ENCODE results near the gene ADAM23. TPM values are rescaled to one million over a fixed set of nuclear protein-coding genes. Genes with fewer than 3 reads are reported as not detected.

Gene ADAM23
- total RNA-seq, 1 donor from 2014 or later = 61.2 TPM

GRCh38 chr2:206502729-206503128, 59.4 kb downstream of the ADAM23 start:
- Histone ChIP-seq H3K36me3 (no peaks in the 10 kb centered on the region), H3K9me3 (replicated peaks) (no peaks in the 10 kb centered on the region), H3K4me3 (no peak overlapping the region), H3K27me3 (ENCODE audit: low read depth) (no peaks in the 10 kb centered on the region), H3K27ac (replicated peaks) (no peak overlapping the region), H3K4me1 (peaks cover 17% of the 10 kb centered on the region)
- DNase-seq = no peak
- TF ChIP-seq, protein P1, sequence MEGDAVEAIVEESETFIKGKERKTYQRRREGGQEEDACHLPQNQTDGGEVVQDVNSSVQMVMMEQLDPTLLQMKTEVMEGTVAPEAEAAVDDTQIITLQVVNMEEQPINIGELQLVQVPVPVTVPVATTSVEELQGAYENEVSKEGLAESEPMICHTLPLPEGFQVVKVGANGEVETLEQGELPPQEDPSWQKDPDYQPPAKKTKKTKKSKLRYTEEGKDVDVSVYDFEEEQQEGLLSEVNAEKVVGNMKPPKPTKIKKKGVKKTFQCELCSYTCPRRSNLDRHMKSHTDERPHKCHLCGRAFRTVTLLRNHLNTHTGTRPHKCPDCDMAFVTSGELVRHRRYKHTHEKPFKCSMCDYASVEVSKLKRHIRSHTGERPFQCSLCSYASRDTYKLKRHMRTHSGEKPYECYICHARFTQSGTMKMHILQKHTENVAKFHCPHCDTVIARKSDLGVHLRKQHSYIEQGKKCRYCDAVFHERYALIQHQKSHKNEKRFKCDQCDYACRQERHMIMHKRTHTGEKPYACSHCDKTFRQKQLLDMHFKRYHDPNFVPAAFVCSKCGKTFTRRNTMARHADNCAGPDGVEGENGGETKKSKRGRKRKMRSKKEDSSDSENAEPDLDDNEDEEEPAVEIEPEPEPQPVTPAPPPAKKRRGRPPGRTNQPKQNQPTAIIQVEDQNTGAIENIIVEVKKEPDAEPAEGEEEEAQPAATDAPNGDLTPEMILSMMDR (IDR thresholded peaks at IDR 0.05; ENCODE audit: borderline replicate concordance) = no peak
- intact Hi-C loops (cut with micrococcal nuclease) = no loop called here

DNA sequence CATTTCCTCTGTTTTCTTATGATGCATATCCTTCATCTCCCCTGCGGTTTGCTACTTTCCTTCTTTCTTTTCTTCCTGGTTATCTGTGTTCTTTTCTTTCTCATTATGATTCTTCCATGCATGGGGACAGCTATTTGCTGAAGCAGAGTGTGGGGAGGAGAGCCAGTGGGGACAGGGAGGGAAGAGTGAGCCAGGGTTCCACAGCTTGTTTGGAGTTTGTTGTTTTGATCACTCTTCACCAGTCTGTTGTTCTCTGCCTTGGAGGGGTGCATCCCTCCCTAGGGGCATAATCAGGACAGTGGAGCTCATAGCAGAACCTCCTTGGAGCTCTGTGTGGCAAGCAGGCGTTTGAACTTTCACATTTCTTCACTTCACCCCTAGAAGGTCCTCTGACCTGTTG, 68.0 kb downstream of the ADAM23 start:
- TF ChIP-seq, protein P1 (IDR thresholded peaks at IDR 0.05; ENCODE audit: borderline replicate concordance) = no peak
- peaks cover 46% of the 10 kb centered on the region for H3K4me1 ChIP-seq
- H3K27ac ChIP-seq (replicated peaks) = no peak overlapping the region
- H3K27me3 ChIP-seq (ENCODE audit: low read depth) = no peaks in the 10 kb centered on the region
- no peaks in the 10 kb centered on the region for H3K36me3 ChIP-seq
- intact Hi-C loops (cut with micrococcal nuclease) = no loop called here
- H3K4me3 ChIP-seq = no peak overlapping the region
- H3K9me3 ChIP-seq (replicated peaks) = no peaks in the 10 kb centered on the region
- DNase-seq = no peak

- Histone ChIP-seq H3K9me3 (replicated peaks) (no peaks in the 10 kb centered on the region), H3K27me3 (ENCODE audit: low read depth) (no peaks in the 10 kb centered on the region), H3K4me1 (peaks cover 46% of the 10 kb centered on the region), H3K27ac (replicated peaks) (peak overlapping the region; percentile 10), H3K36me3 (no peaks in the 10 kb centered on the region), H3K4me3 (no peak overlapping the region)
- intact Hi-C loops (cut with micrococcal nuclease) = no loop called here
- TF ChIP-seq, protein P1 (IDR thresholded peaks at IDR 0.05; ENCODE audit: borderline replicate concordance) = no peak
- DNase-seq = no peak
These were observed 69.7 kb downstream of the ADAM23 start for GRCh38 chr2:206512999-206513398.

DNA sequence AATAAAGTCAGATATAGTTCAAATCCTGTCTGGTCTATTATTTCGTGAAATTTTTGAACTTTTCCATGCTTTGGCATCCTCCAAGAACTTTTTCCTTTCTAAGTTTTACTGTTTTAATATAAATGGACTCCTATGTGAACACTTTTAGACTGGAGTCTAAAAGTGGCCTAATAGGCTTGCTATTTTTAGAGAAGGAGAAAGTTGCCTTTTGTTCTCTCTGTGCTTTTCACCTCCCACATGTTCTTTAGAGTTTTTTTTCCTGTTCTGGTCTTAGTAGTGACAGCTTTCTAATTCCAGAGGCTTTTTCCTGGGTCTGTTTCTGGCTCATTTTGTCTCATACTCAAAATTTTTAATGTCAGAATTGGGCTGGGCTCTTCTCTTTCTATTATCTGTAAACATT, 72.2 kb downstream of the ADAM23 start:
- no peak overlapping the region for H3K4me3 ChIP-seq
- peak overlapping the region; percentile 50 for H3K27ac ChIP-seq (replicated peaks)
- no peak for DNase-seq
- H3K9me3 ChIP-seq (replicated peaks) = no peaks in the 10 kb centered on the region
- TF ChIP-seq, protein P1 (IDR thresholded peaks at IDR 0.05; ENCODE audit: borderline replicate concordance) = no peak
- H3K36me3 ChIP-seq = no peaks in the 10 kb centered on the region
- intact Hi-C loops (cut with micrococcal nuclease) = no loop called here
- peaks cover 52% of the 10 kb centered on the region for H3K4me1 ChIP-seq
- H3K27me3 ChIP-seq (ENCODE audit: low read depth) = no peaks in the 10 kb centered on the region

DNA sequence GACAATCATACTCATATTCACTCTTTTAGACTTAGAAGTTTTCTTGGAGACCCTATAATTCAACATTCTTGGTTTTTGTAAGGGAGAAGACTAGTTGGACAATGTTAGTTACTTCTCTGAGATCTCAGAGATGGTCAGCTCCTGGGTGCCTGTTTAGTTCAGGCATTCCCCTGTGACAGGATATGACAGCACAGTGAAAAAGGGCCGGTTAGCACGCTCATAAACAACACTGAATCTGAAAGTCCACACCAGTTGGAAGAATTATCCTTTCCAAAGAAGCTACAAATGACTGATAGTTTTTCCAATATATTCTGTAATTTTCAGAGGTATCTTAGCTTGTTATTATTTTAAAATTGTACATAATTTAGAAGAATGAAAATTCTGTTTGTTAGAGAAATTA, 75.7 kb downstream of the ADAM23 start:
- no peak for DNase-seq
- H3K4me3 ChIP-seq = no peak overlapping the region
- H3K4me1 ChIP-seq = peaks cover 31% of the 10 kb centered on the region
- no peaks in the 10 kb centered on the region for H3K9me3 ChIP-seq (replicated peaks)
- TF ChIP-seq, protein P1 (IDR thresholded peaks at IDR 0.05; ENCODE audit: borderline replicate concordance) = no peak
- intact Hi-C loops (cut with micrococcal nuclease) = no loop called here
- H3K36me3 ChIP-seq = no peaks in the 10 kb centered on the region
- no peak overlapping the region for H3K27ac ChIP-seq (replicated peaks)
- no peaks in the 10 kb centered on the region for H3K27me3 ChIP-seq (ENCODE audit: low read depth)

DNA sequence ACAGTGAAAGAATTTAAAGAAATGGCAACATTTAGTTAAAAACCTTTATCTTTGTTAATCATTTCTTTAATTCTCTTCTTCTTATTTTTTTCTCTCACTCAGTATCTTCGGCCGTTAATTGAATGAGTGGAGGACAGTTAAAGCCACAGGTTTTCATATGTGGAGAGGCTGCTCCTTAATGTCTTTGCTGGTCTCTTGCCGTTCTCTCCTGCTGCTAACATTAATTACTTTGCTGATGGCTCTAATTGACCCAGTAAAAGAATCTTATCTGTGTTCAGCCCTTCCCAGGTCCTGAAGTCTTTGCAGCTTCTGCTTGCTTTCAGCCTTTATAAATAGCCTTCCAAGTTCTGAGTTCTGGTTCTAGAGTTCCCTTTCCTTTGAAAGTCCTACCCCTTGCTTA, 77.1 kb downstream of the ADAM23 start:
- H3K4me1 ChIP-seq = peaks cover 19% of the 10 kb centered on the region
- no peaks in the 10 kb centered on the region for H3K36me3 ChIP-seq
- H3K9me3 ChIP-seq (replicated peaks) = no peaks in the 10 kb centered on the region
- H3K27me3 ChIP-seq (ENCODE audit: low read depth) = no peaks in the 10 kb centered on the region
- H3K4me3 ChIP-seq = no peak overlapping the region
- intact Hi-C loops (cut with micrococcal nuclease) = no loop called here
- no peak for DNase-seq
- TF ChIP-seq, protein P1 (IDR thresholded peaks at IDR 0.05; ENCODE audit: borderline replicate concordance) = no peak
- no peak overlapping the region for H3K27ac ChIP-seq (replicated peaks)

Data from left ventricle myocardium inferior (tissue), 1 donor.